Measurements from ENCODE around the gene ITPKB.

ITPKB gene

GRCh38 chr1:226685196-226685820, 53.8 kb downstream of the ITPKB start:
- DNase-seq (ENCODE audit: low spot score) = no peak

GRCh38 chr1:226684026-226684425, 55.1 kb downstream of the ITPKB start:
- no peak for DNase-seq (ENCODE audit: low spot score)

- DNase-seq (ENCODE audit: low spot score) = no peak
Observed at GRCh38 chr1:226682871-226683814, 55.9 kb downstream of the ITPKB start.

GRCh38 chr1:226681652-226682493, 57.2 kb downstream of the ITPKB start:
- DNase-seq (ENCODE audit: low spot score) = no peak

- DNase-seq (ENCODE audit: low spot score) = no peak
Observed at GRCh38 chr1:226680653-226681052, 58.4 kb downstream of the ITPKB start.

- no peak for DNase-seq (ENCODE audit: low spot score)
Observed at GRCh38 chr1:226679853-226680516, 59.1 kb downstream of the ITPKB start.

GRCh38 chr1:226679262-226679661, 59.8 kb downstream of the ITPKB start:
- DNase-seq (ENCODE audit: low spot score) = no peak

GRCh38 chr1:226678701-226679100, 60.4 kb downstream of the ITPKB start:
- DNase-seq (ENCODE audit: low spot score) = no peak

GRCh38 chr1:226678251-226678650, 60.8 kb downstream of the ITPKB start:
- DNase-seq (ENCODE audit: low spot score) = no peak

- no peak for DNase-seq (ENCODE audit: low spot score)
Observed at GRCh38 chr1:226677027-226678020, 61.8 kb downstream of the ITPKB start.

- no peak for DNase-seq (ENCODE audit: low spot score)
Observed at GRCh38 chr1:226676381-226676780, 62.7 kb downstream of the ITPKB start.

GRCh38 chr1:226675715-226676357, 63.2 kb downstream of the ITPKB start:
- no peak for DNase-seq (ENCODE audit: low spot score)

GRCh38 chr1:226674892-226675714, 64.0 kb downstream of the ITPKB start:
- DNase-seq (ENCODE audit: low spot score) = no peak

- no peak for DNase-seq (ENCODE audit: low spot score)
Observed at GRCh38 chr1:226672339-226672762, 66.7 kb downstream of the ITPKB start.

GRCh38 chr1:226671277-226671676, 67.8 kb downstream of the ITPKB start:
- DNase-seq (ENCODE audit: low spot score) = no peak

- DNase-seq (ENCODE audit: low spot score) = no peak
Observed at GRCh38 chr1:226670073-226670472, 69.0 kb downstream of the ITPKB start.

- DNase-seq (ENCODE audit: low spot score) = no peak
Observed at GRCh38 chr1:226668173-226668560, 70.9 kb downstream of the ITPKB start.

- no peak for DNase-seq (ENCODE audit: low spot score)
Observed at GRCh38 chr1:226666692-226667091, 72.4 kb downstream of the ITPKB start.

- no peak for DNase-seq (ENCODE audit: low spot score)
Observed at GRCh38 chr1:226666164-226666506, 72.9 kb downstream of the ITPKB start.
